CD4-positive, alpha-beta T cell treated with Interleukin-17A for 4 hours (primary cell): ENCODE measurements around the gene HCRTR1.

Experiments used
- DNase-seq: peaks from one replicate; pipeline ENCODE4 v3.0.0-alpha.2; 2020; ENCODE audit warnings: mixed read lengths

HCRTR1 gene

GRCh38 chr1:31668303-31668883 is 50.9 kb downstream of the HCRTR1 start:
- no peak for DNase-seq

GRCh38 chr1:31669433-31669785 is 51.9 kb downstream of the HCRTR1 start:
- no peak for DNase-seq

GRCh38 chr1:31669786-31670592 is 52.5 kb downstream of the HCRTR1 start:
- peak; percentile 55 for DNase-seq

- DNase-seq = no peak
Measured at GRCh38 chr1:31670593-31670964, 53.1 kb downstream of the HCRTR1 start.

GRCh38 chr1:31671147-31671546 is 53.7 kb downstream of the HCRTR1 start:
- DNase-seq = no peak

GRCh38 chr1:31671561-31672201 is 54.2 kb downstream of the HCRTR1 start:
- no peak for DNase-seq

GRCh38 chr1:31672986-31673385 is 55.5 kb downstream of the HCRTR1 start:
- no peak for DNase-seq

- DNase-seq = no peak
Measured at GRCh38 chr1:31673433-31673832, 55.9 kb downstream of the HCRTR1 start.

GRCh38 chr1:31674626-31675025 is 57.1 kb downstream of the HCRTR1 start:
- DNase-seq = no peak

GRCh38 chr1:31675161-31675560 is 57.7 kb downstream of the HCRTR1 start:
- no peak for DNase-seq

- DNase-seq = no peak
Measured at GRCh38 chr1:31675756-31676155, 58.3 kb downstream of the HCRTR1 start.
